K562 (cell line): ENCODE measurements around the gene SEZ6.

ENCODE experiments used
- JUN ChIP-seq, 2 experiments: sonication (generic) in 1 of 2; formaldehyde crosslinking in 1 of 2; IDR thresholded peaks; 2 replicates each; pipeline versions ENCODE4 v1.6.1 to v1.8.0; 2012 to 2022; ENCODE audit warnings: borderline replicate concordance in 2 of 2, mild to moderate bottlenecking in 2 of 2, improper control_type of control experiment in 1 of 2, low read depth in 1 of 2, low read length in 1 of 2, missing genetic modification reagents in 1 of 2
- POLR2A ChIP-seq: fragments of 450-650 bp; conservative IDR thresholded peaks from 2 replicates; pipeline ENCODE4 v1.6.1; 2016
- RFX5 ChIP-seq: IDR thresholded peaks from 2 replicates; pipeline ENCODE4 v1.6.1; 2011; ENCODE audit warnings: low read depth, mild to moderate bottlenecking, improper control_type of control experiment, low read length
- SIN3A ChIP-seq, 2 experiments: fragments of 150-350 bp in 1 of 2; IDR thresholded peaks; 2 replicates each; pipeline ENCODE4 v1.6.1; 2011 to 2016; ENCODE audit warnings: borderline replicate concordance in 2 of 2, low read depth in 2 of 2, low read length in 2 of 2, mild to moderate bottlenecking in 2 of 2, moderate library complexity in 2 of 2; ENCODE audit not compliant: control insufficient read depth in 1 of 2
- ZNF146 ChIP-seq: IDR thresholded peaks from one replicate; pipeline ENCODE4 v1.6.1; 2018; ENCODE audit warnings: missing compliant biosample characterization; ENCODE audit not compliant: unreplicated experiment
- TF ChIP-seq, protein P1 (sequence below), 3 experiments: IDR thresholded peaks in 2 of 3; conservative IDR thresholded peaks in 1 of 3; 2 replicates each; pipeline ENCODE4 v1.5.1; 2011 to 2012; ENCODE audit warnings: low read length in 3 of 3, mild to moderate bottlenecking in 3 of 3, control low read depth in 2 of 3, improper control_type of control experiment in 1 of 3, inconsistent platforms in 1 of 3, low read depth in 1 of 3, mixed read lengths in 1 of 3, moderate library complexity in 1 of 3; ENCODE audit not compliant: insufficient read depth in 2 of 3
- TF ChIP-seq, protein P2 (sequence below): fragments of 250-450 bp; sonication (Bioruptor Pico); IDR thresholded peaks from 2 replicates; pipeline ENCODE4 v1.5.1; 2021; ENCODE audit warnings: mild to moderate bottlenecking
- TF ChIP-seq, protein P3 (sequence below): IDR thresholded peaks from 2 replicates; pipeline ENCODE4 v1.6.1; 2011; ENCODE audit warnings: borderline replicate concordance, low read depth, mild to moderate bottlenecking, moderate library complexity, low read length; ENCODE audit not compliant: insufficient read depth, poor library complexity, severe bottlenecking
- TF ChIP-seq, protein P4 (sequence below), 2 experiments: fragments of 450-650 bp; IDR thresholded peaks; 2 replicates each; pipeline ENCODE4 v1.6.1; 2016
- TF ChIP-seq, protein P5 (sequence below): fragments of 450-650 bp; IDR thresholded peaks from 2 replicates; pipeline ENCODE4 v1.6.1; 2016; ENCODE audit warnings: mild to moderate bottlenecking

DNA sequence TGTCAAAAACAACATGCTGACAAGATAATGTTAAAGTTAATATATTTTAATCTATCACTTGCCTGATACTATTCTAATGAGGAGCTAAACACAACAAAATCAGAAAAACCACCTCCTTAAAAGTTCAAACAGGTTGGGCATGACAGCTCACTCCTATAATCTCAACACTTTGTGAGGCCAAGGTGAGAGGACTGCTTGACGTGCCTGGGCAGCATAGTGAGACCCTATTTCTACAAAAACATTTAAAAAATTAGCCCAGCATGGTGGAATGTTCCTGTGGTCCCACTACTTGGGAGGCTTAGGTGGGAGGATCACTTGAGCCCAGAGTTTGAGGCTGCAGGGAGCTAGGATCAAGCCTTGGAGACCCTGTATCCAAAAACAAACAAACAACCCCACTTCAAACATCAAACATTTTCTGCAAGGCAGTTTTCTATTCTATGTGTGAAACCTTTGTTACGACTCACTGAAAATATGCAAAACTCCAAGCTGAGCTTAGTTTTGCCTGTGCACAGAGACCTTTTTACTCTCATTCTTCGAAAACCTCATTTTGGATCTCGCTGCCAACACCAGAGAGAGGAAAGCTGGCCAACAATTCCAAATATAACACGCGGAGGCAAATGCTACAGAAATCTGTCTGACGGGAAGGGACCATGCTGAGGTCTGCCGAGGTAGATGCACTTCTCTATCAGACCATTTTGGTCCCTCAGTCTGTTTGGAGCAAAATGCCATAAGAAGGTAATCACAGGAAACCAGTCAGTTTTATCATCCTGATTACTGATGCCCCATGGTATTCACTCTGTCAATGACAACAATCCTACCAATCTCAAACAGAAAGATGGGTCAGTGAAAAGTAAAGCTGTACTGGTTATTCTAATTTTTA lies 60.7 kb downstream of the SEZ6 start:
- TF ChIP-seq, protein P1, sequence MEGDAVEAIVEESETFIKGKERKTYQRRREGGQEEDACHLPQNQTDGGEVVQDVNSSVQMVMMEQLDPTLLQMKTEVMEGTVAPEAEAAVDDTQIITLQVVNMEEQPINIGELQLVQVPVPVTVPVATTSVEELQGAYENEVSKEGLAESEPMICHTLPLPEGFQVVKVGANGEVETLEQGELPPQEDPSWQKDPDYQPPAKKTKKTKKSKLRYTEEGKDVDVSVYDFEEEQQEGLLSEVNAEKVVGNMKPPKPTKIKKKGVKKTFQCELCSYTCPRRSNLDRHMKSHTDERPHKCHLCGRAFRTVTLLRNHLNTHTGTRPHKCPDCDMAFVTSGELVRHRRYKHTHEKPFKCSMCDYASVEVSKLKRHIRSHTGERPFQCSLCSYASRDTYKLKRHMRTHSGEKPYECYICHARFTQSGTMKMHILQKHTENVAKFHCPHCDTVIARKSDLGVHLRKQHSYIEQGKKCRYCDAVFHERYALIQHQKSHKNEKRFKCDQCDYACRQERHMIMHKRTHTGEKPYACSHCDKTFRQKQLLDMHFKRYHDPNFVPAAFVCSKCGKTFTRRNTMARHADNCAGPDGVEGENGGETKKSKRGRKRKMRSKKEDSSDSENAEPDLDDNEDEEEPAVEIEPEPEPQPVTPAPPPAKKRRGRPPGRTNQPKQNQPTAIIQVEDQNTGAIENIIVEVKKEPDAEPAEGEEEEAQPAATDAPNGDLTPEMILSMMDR (IDR thresholded peaks at IDR 0.05 in 2 of 3, conservative IDR thresholded peaks at IDR 0.05 in 1 of 3; ENCODE audit: insufficient read depth in 2 of 3, low read depth in 1 of 3, low read length in 3 of 3), result no peak
- TF ChIP-seq, protein P2, sequence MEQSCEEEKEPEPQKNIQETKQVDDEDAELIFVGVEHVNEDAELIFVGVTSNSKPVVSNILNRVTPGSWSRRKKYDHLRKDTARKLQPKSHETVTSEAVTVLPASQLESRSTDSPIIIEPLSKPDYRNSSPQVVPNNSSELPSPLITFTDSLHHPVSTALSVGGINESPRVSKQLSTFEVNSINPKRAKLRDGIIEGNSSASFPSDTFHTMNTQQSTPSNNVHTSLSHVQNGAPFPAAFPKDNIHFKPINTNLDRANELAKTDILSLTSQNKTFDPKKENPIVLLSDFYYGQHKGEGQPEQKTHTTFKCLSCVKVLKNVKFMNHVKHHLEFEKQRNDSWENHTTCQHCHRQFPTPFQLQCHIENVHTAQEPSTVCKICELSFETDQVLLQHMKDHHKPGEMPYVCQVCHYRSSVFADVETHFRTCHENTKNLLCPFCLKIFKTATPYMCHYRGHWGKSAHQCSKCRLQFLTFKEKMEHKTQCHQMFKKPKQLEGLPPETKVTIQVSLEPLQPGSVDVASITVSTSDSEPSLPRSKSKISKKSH (CRISPR knock-in tag), result no peak
- TF ChIP-seq POLR2A (no peak), SIN3A (IDR thresholded peaks at IDR 0.05; ENCODE audit: borderline replicate concordance in 2 of 2, control insufficient read depth in 1 of 2, low read depth in 2 of 2, low read length in 2 of 2) (no peak), ZNF146 (CRISPR knock-in tag) (no peak), JUN (IDR thresholded peaks at IDR 0.05; ENCODE audit: borderline replicate concordance, low read depth, low read length) (no peak), JUN (CRISPR knock-in tag; IDR thresholded peaks at IDR 0.05; ENCODE audit: borderline replicate concordance) (no peak), RFX5 (no peak)
- TF ChIP-seq, protein P3, sequence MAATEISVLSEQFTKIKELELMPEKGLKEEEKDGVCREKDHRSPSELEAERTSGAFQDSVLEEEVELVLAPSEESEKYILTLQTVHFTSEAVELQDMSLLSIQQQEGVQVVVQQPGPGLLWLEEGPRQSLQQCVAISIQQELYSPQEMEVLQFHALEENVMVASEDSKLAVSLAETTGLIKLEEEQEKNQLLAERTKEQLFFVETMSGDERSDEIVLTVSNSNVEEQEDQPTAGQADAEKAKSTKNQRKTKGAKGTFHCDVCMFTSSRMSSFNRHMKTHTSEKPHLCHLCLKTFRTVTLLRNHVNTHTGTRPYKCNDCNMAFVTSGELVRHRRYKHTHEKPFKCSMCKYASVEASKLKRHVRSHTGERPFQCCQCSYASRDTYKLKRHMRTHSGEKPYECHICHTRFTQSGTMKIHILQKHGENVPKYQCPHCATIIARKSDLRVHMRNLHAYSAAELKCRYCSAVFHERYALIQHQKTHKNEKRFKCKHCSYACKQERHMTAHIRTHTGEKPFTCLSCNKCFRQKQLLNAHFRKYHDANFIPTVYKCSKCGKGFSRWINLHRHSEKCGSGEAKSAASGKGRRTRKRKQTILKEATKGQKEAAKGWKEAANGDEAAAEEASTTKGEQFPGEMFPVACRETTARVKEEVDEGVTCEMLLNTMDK, result no peak
- TF ChIP-seq, protein P4, sequence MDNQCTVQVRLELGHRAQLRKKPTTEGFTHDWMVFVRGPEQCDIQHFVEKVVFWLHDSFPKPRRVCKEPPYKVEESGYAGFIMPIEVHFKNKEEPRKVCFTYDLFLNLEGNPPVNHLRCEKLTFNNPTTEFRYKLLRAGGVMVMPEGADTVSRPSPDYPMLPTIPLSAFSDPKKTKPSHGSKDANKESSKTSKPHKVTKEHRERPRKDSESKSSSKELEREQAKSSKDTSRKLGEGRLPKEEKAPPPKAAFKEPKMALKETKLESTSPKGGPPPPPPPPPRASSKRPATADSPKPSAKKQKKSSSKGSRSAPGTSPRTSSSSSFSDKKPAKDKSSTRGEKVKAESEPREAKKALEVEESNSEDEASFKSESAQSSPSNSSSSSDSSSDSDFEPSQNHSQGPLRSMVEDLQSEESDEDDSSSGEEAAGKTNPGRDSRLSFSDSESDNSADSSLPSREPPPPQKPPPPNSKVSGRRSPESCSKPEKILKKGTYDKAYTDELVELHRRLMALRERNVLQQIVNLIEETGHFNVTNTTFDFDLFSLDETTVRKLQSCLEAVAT (IDR thresholded peaks at IDR 0.05), result no peak
- TF ChIP-seq, protein P5, sequence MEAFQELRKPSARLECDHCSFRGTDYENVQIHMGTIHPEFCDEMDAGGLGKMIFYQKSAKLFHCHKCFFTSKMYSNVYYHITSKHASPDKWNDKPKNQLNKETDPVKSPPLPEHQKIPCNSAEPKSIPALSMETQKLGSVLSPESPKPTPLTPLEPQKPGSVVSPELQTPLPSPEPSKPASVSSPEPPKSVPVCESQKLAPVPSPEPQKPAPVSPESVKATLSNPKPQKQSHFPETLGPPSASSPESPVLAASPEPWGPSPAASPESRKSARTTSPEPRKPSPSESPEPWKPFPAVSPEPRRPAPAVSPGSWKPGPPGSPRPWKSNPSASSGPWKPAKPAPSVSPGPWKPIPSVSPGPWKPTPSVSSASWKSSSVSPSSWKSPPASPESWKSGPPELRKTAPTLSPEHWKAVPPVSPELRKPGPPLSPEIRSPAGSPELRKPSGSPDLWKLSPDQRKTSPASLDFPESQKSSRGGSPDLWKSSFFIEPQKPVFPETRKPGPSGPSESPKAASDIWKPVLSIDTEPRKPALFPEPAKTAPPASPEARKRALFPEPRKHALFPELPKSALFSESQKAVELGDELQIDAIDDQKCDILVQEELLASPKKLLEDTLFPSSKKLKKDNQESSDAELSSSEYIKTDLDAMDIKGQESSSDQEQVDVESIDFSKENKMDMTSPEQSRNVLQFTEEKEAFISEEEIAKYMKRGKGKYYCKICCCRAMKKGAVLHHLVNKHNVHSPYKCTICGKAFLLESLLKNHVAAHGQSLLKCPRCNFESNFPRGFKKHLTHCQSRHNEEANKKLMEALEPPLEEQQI, result no peak
